ENCODE data around the gene CNTRL. TPM values are rescaled to one million over a fixed set of nuclear protein-coding genes. Genes with fewer than 3 reads are reported as not detected.

Gene CNTRL
- polyA plus RNA-seq, 2 of the 4 experiments (the other 2 are of a cell fraction), result 5.1 to 15.0 TPM

DNA sequence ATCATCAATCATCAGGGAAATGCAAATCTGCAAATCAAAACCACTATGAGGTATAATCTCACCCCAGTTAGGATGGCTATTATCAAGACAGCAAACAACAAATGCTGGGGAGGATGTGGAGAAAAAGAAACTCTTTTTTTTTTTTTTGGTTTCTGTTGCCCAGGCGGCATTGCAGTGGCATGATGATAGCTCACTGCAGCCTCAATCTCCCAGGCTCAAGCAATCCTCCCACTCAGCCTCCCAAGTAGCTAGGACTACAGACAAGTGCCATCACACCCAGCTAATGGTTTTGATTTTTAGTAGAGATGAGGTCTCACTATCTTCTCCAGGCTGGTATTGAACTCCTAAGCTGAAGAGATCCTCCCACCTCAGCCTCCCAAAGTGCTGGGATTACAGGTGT lies 5.4 kb upstream of the CNTRL start:
- Histone ChIP-seq H3K4me2 (no peak overlapping the region), H3K9me3 (peaks cover 3% of the 10 kb centered on the region; the same call in 1 of the 3 replicates), H3K4me3 (no peak overlapping the region), H3K4me1 (peaks cover 21% of the 10 kb centered on the region), H3K27ac (no peak overlapping the region)
- 82% methylated on average over 1 of the region's 1 CpG for WGBS (ENCODE audit: missing lambda C conversion rate)
- DNase-seq (ENCODE audit: low read depth in 1 of 2, low spot score in 1 of 2), result no peak
- CTCF ChIA-PET, result interaction anchor here (4.4 to 5.8 kb wide), 3 partner anchors 10 to 88 kb away, joined by 32 to 52 read pairs (median 34); no protein-coding TSS in a partner anchor
- POLR2A ChIA-PET, result no interaction called here
- TF ChIP-seq KDM5A (IDR thresholded peaks at IDR 0.05), result no peak
- TF ChIP-seq, protein P1, sequence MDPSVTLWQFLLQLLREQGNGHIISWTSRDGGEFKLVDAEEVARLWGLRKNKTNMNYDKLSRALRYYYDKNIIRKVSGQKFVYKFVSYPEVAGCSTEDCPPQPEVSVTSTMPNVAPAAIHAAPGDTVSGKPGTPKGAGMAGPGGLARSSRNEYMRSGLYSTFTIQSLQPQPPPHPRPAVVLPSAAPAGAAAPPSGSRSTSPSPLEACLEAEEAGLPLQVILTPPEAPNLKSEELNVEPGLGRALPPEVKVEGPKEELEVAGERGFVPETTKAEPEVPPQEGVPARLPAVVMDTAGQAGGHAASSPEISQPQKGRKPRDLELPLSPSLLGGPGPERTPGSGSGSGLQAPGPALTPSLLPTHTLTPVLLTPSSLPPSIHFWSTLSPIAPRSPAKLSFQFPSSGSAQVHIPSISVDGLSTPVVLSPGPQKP (IDR thresholded peaks at IDR 0.05; ENCODE audit: low read depth, low read length), result no peak
- TF ChIP-seq BCL3 (IDR thresholded peaks at IDR 0.05), result no peak
- no peak for TF ChIP-seq POLR2A (IDR thresholded peaks at IDR 0.05; ENCODE audit: low read length)
- no peak for TF ChIP-seq BHLHE40 (IDR thresholded peaks at IDR 0.05; ENCODE audit: low read depth, low read length)
- no peak for TF ChIP-seq HDAC2 (IDR thresholded peaks at IDR 0.05)
- no peak for FAIRE-seq
- no peak for ATAC-seq

GRCh38 chr9:121071370-121071755 lies 3.4 kb upstream of the CNTRL start:
- DNase-seq (ENCODE audit: low read depth in 1 of 2, low spot score in 1 of 2) (no peak), FAIRE-seq (no peak), ATAC-seq (no peak)
- peaks cover 25% of the 10 kb centered on the region for H3K4me1 ChIP-seq
- WGBS (ENCODE audit: missing lambda C conversion rate), result 92% methylated on average over 2 of the region's 2 CpGs
- H3K4me2 ChIP-seq, result peak overlapping the region; percentile 92
- POLR2A ChIA-PET, result no interaction called here
- H3K27ac ChIP-seq, result peak overlapping the region; percentile 74 to 76
- CTCF ChIA-PET, result interaction anchor here (0.7 to 5.8 kb wide), 32 partner anchors 9 to 486 kb away, joined by 3 to 52 read pairs (median 4); no protein-coding TSS in a partner anchor
- H3K4me3 ChIP-seq, result peak overlapping the region; percentile 50
- TF ChIP-seq HEYL (CRISPR knock-in tag; IDR thresholded peaks at IDR 0.05), result no peak
- no peak for TF ChIP-seq CEBPB (IDR thresholded peaks at IDR 0.05)
- TF ChIP-seq CBX2 (IDR thresholded peaks at IDR 0.05; ENCODE audit: borderline replicate concordance, low read depth), result no peak
- no peak for TF ChIP-seq FOSB (CRISPR knock-in tag; IDR thresholded peaks at IDR 0.05)
- TF ChIP-seq, protein P2, sequence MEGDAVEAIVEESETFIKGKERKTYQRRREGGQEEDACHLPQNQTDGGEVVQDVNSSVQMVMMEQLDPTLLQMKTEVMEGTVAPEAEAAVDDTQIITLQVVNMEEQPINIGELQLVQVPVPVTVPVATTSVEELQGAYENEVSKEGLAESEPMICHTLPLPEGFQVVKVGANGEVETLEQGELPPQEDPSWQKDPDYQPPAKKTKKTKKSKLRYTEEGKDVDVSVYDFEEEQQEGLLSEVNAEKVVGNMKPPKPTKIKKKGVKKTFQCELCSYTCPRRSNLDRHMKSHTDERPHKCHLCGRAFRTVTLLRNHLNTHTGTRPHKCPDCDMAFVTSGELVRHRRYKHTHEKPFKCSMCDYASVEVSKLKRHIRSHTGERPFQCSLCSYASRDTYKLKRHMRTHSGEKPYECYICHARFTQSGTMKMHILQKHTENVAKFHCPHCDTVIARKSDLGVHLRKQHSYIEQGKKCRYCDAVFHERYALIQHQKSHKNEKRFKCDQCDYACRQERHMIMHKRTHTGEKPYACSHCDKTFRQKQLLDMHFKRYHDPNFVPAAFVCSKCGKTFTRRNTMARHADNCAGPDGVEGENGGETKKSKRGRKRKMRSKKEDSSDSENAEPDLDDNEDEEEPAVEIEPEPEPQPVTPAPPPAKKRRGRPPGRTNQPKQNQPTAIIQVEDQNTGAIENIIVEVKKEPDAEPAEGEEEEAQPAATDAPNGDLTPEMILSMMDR (IDR thresholded peaks at IDR 0.05), result no peak
- no peak for TF ChIP-seq MYC (IDR thresholded peaks at IDR 0.05; ENCODE audit: borderline replicate concordance, low read length)
- no peak for TF ChIP-seq FOSL2 (IDR thresholded peaks at IDR 0.05)
- TF ChIP-seq FOSL2 (CRISPR knock-in tag; IDR thresholded peaks at IDR 0.05), result no peak
- no peak for TF ChIP-seq NPAS2 (CRISPR knock-in tag; IDR thresholded peaks at IDR 0.05; ENCODE audit: borderline replicate concordance)
- TF ChIP-seq, protein P3, sequence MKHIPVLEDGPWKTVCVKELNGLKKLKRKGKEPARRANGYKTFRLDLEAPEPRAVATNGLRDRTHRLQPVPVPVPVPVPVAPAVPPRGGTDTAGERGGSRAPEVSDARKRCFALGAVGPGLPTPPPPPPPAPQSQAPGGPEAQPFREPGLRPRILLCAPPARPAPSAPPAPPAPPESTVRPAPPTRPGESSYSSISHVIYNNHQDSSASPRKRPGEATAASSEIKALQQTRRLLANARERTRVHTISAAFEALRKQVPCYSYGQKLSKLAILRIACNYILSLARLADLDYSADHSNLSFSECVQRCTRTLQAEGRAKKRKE (CRISPR knock-in tag; IDR thresholded peaks at IDR 0.05; ENCODE audit: low read depth), result no peak
- TF ChIP-seq RARB (CRISPR knock-in tag; IDR thresholded peaks at IDR 0.05), result no peak
- TF ChIP-seq MAFK (IDR thresholded peaks at IDR 0.05; ENCODE audit: partially characterized antibody), result no peak
- TF ChIP-seq HDAC2 (IDR thresholded peaks at IDR 0.05), result no peak
- no peak for TF ChIP-seq ZNF302 (CRISPR knock-in tag; IDR thresholded peaks at IDR 0.05)
- TF ChIP-seq EHMT2 (IDR thresholded peaks at IDR 0.05; ENCODE audit: low read depth), result no peak
- TF ChIP-seq MAZ (IDR thresholded peaks at IDR 0.05; ENCODE audit: borderline replicate concordance, low read depth, low read length), result no peak
- TF ChIP-seq, protein P4, sequence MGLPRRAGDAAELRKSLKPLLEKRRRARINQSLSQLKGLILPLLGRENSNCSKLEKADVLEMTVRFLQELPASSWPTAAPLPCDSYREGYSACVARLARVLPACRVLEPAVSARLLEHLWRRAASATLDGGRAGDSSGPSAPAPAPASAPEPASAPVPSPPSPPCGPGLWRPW (IDR thresholded peaks at IDR 0.05), result no peak
- TF ChIP-seq BCL3 (IDR thresholded peaks at IDR 0.05), result no peak
- TF ChIP-seq, protein P1 (IDR thresholded peaks at IDR 0.05; ENCODE audit: low read depth, low read length), result no peak
- no peak for TF ChIP-seq CHD2 (IDR thresholded peaks at IDR 0.05; ENCODE audit: low read length, partially characterized antibody)
- TF ChIP-seq ZSCAN20 (CRISPR knock-in tag; IDR thresholded peaks at IDR 0.05), result no peak
- peaks cover 3% of the 10 kb centered on the region; the same call in 1 of the 3 replicates for H3K9me3 ChIP-seq
